Neural cell (in vitro differentiated cells): ENCODE data around the gene POLE3. TPM values are rescaled to one million over a fixed set of nuclear protein-coding genes. Genes with fewer than 3 reads are reported as not detected.

ENCODE experiments used
- H2AFZ ChIP-seq: fragments of 200-600, 300-800 bp; sonication (generic), shearing (Covaris generic); 2 replicates; pipeline ENCODE4 v1.6.0; 2014; ENCODE audit warnings: low read depth, mild to moderate bottlenecking, antibody characterized with exemption, low read length, moderate library complexity
- H3F3A ChIP-seq: fragments of 200-600 bp; shearing (Covaris generic); 2 replicates; pipeline ENCODE4 v1.6.1; 2016; ENCODE audit warnings: mild to moderate bottlenecking, moderate library complexity, mixed read lengths, antibody characterized with exemption, low read length; ENCODE audit not compliant: insufficient read depth, poor library complexity, severe bottlenecking
- H3K27ac ChIP-seq: fragments of 200-600, 300-800 bp; sonication (generic), shearing (Covaris generic); 2 replicates; pipeline ENCODE4 v1.5.1; 2014; ENCODE audit warnings: mild to moderate bottlenecking, low read length, moderate library complexity
- H3K27me3 ChIP-seq: fragments of 300-800, 200-600 bp; sonication (generic), shearing (Covaris generic); 2 replicates; pipeline ENCODE4 v1.6.0; 2014; ENCODE audit warnings: mild to moderate bottlenecking, low read depth, low read length, moderate library complexity; ENCODE audit not compliant: insufficient read depth
- H3K36me3 ChIP-seq: fragments of 300-800, 200-600 bp; sonication (generic), shearing (Covaris generic); 2 replicates; pipeline ENCODE4 v1.5.1; 2014; ENCODE audit warnings: mild to moderate bottlenecking, antibody characterized with exemption, low read length, moderate library complexity; ENCODE audit not compliant: insufficient read depth
- H3K4me2 ChIP-seq: fragments of 300-800, 200-600 bp; sonication (generic), shearing (Covaris generic); 2 replicates; pipeline ENCODE4 v1.6.0; 2014; ENCODE audit warnings: mild to moderate bottlenecking, low read length
- H3K4me3 ChIP-seq: fragments of 300-800, 200-600 bp; sonication (generic), shearing (Covaris generic); 2 replicates; pipeline ENCODE4 v1.5.1; 2014; ENCODE audit warnings: mild to moderate bottlenecking, low read length, moderate library complexity
- H3K79me2 ChIP-seq: fragments of 200-600 bp; shearing (Covaris generic); replicated peaks from 2 replicates; pipeline ENCODE4 v1.6.0; 2014; ENCODE audit warnings: mild to moderate bottlenecking, low read length, moderate library complexity; ENCODE audit not compliant: insufficient read depth
- H3K9ac ChIP-seq: fragments of 300-800, 200-600 bp; sonication (generic), shearing (Covaris generic); 2 replicates; pipeline ENCODE4 v1.6.1; 2016; ENCODE audit warnings: mild to moderate bottlenecking, low read length, mixed read lengths
- H3K9me2 ChIP-seq: fragments of 200-600 bp; shearing (Covaris generic); 2 replicates; pipeline ENCODE4 v1.6.1; 2016; ENCODE audit warnings: mild to moderate bottlenecking, low read length, mixed read lengths; ENCODE audit not compliant: insufficient read depth
- H3K9me3 ChIP-seq: fragments of 200-600, 300-800 bp; sonication (generic), shearing (Covaris generic); 2 replicates; pipeline ENCODE4 v1.6.1; 2016; ENCODE audit warnings: mild to moderate bottlenecking, mixed run types, low read length, moderate library complexity, mixed read lengths
- H4K20me1 ChIP-seq: fragments of 200-600 bp; shearing (Covaris generic); 2 replicates; pipeline ENCODE4 v1.6.1; 2016; ENCODE audit warnings: mild to moderate bottlenecking, mixed run types; ENCODE audit not compliant: insufficient read depth
- CTCF ChIP-seq: fragments of 450-650 bp; IDR thresholded peaks from 2 replicates; pipeline ENCODE4 v1.5.1; 2014; ENCODE audit warnings: antibody characterized with exemption, mild to moderate bottlenecking, moderate library complexity; ENCODE audit not compliant: poor library complexity, severe bottlenecking
- EP300 ChIP-seq: fragments of 450-650 bp; conservative IDR thresholded peaks from 2 replicates; pipeline ENCODE4 v1.6.1; 2014; ENCODE audit warnings: antibody characterized with exemption, mild to moderate bottlenecking, moderate library complexity; ENCODE audit not compliant: poor library complexity, severe bottlenecking
- EZH2 ChIP-seq: fragments of 200-600, 300-800 bp; shearing (Covaris generic), sonication (generic); IDR thresholded peaks from 2 replicates; pipeline ENCODE4 v1.6.1; 2014; ENCODE audit warnings: antibody characterized with exemption, low read length, borderline replicate concordance, mild to moderate bottlenecking; ENCODE audit not compliant: insufficient read depth, poor library complexity, severe bottlenecking
- MXI1 ChIP-seq: fragments of 450-650 bp; conservative IDR thresholded peaks from 2 replicates; pipeline ENCODE4 v1.6.1; 2014; ENCODE audit warnings: antibody characterized with exemption, mild to moderate bottlenecking; ENCODE audit not compliant: poor library complexity, severe bottlenecking
- POLR2AphosphoS5 ChIP-seq: IDR thresholded peaks from 2 replicates; pipeline ENCODE4 v1.6.1; 2012
- RAD21 ChIP-seq: fragments of 450-650 bp; conservative IDR thresholded peaks from 2 replicates; pipeline ENCODE4 v1.6.1; 2014; ENCODE audit warnings: antibody characterized with exemption, mild to moderate bottlenecking, moderate library complexity
- REST ChIP-seq: IDR thresholded peaks from 2 replicates; pipeline ENCODE4 v1.6.1; 2012; ENCODE audit warnings: borderline replicate concordance
- SMC3 ChIP-seq: fragments of 450-650 bp; conservative IDR thresholded peaks from 2 replicates; pipeline ENCODE4 v1.6.1; 2014; ENCODE audit warnings: antibody characterized with exemption, mild to moderate bottlenecking, moderate library complexity; ENCODE audit not compliant: poor library complexity
- TAF1 ChIP-seq: IDR thresholded peaks from 2 replicates; pipeline ENCODE4 v1.6.1; 2012; ENCODE audit warnings: low read depth
- polyA plus RNA-seq: library from polyadenylated mRNA; depleted of rRNA; stranded (reverse); fragments of >200 nt; gene quantifications from 2 replicates; pipeline ENCODE4 v1.2.3, GENCODE V29; 2014

The POLE3 gene
- polyA plus RNA-seq, 1 donor from 2014 or later, result 99.8 TPM

- H2AFZ ChIP-seq, result no peak overlapping the region
- no peaks in the 10 kb centered on the region for H4K20me1 ChIP-seq
- H3K9ac ChIP-seq, result no peak overlapping the region
- no peaks in the 10 kb centered on the region for H3K9me2 ChIP-seq
- no peak overlapping the region for H3K27ac ChIP-seq
- no peak overlapping the region for H3K4me3 ChIP-seq
- no peaks in the 10 kb centered on the region for H3K36me3 ChIP-seq
- H3K4me2 ChIP-seq, result no peak overlapping the region
- TF ChIP-seq TAF1 (no peak), SMC3 (no peak), MXI1 (no peak), CTCF (no peak)
- H3K9me3 ChIP-seq, result no peaks in the 10 kb centered on the region
- H3F3A ChIP-seq, result no peaks in the 10 kb centered on the region
- H3K27me3 ChIP-seq, result no peaks in the 10 kb centered on the region
- no peaks in the 10 kb centered on the region for H3K79me2 ChIP-seq
These were observed 21.0 kb downstream of the POLE3 start for GRCh38 chr9:113389451-113389850.

- Histone ChIP-seq H3K27me3 (no peaks in the 10 kb centered on the region), H3K9ac (no peak overlapping the region), H2AFZ (no peak overlapping the region), H3K9me2 (no peaks in the 10 kb centered on the region), H3K27ac (no peak overlapping the region), H3K36me3 (no peaks in the 10 kb centered on the region), H3F3A (no peaks in the 10 kb centered on the region), H4K20me1 (no peaks in the 10 kb centered on the region), H3K79me2 (no peaks in the 10 kb centered on the region), H3K4me2 (no peak overlapping the region), H3K9me3 (no peaks in the 10 kb centered on the region), H3K4me3 (no peak overlapping the region)
- TF ChIP-seq RAD21 (no peak), SMC3 (no peak), TAF1 (no peak), EP300 (no peak), REST (no peak), MXI1 (no peak), EZH2 (no peak), POLR2AphosphoS5 (no peak), CTCF (no peak)
These were observed 21.6 kb downstream of the POLE3 start for GRCh38 chr9:113388833-113389232.
